ENCODE data around the gene MARCHF11.

The MARCHF11 gene, protein sequence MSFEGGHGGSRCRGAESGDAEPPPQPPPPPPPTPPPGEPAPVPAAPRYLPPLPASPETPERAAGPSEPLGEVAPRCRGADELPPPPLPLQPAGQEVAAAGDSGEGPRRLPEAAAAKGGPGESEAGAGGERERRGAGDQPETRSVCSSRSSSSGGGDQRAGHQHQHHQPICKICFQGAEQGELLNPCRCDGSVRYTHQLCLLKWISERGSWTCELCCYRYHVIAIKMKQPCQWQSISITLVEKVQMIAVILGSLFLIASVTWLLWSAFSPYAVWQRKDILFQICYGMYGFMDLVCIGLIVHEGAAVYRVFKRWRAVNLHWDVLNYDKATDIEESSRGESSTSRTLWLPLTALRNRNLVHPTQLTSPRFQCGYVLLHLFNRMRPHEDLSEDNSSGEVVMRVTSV

DNA sequence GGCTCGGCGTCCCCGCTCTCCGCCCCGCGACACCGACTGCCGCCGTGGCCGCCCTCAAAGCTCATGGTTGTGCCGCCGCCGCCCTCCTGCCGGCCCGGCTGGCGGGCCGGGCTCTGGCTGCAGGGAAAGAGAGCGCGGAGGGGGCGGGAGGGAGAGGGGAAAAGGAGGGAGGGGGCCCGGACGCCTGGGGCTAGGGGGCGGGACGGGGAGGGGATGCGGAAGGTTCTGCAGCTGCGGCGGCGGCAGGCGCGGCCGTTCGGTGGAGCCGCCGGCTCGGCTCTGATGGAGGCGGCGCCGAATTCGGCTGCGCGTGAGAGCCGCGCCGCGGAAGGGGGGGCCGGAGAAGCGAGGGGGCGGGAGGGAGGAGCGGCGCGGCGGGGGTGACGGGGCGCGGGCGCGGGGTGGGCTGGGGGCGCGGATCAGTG lies at the start of gene MARCHF11:
Gene MARCHF11 (minus strand): TSS at position 281 of the 425 bp plus-strand sequence. CDS start 216 bp downstream, at position 65.
- TF ChIP-seq ZFX (IDR thresholded peaks at IDR 0.05; ENCODE audit: borderline replicate concordance), result no peak
- TF ChIP-seq, protein P1, sequence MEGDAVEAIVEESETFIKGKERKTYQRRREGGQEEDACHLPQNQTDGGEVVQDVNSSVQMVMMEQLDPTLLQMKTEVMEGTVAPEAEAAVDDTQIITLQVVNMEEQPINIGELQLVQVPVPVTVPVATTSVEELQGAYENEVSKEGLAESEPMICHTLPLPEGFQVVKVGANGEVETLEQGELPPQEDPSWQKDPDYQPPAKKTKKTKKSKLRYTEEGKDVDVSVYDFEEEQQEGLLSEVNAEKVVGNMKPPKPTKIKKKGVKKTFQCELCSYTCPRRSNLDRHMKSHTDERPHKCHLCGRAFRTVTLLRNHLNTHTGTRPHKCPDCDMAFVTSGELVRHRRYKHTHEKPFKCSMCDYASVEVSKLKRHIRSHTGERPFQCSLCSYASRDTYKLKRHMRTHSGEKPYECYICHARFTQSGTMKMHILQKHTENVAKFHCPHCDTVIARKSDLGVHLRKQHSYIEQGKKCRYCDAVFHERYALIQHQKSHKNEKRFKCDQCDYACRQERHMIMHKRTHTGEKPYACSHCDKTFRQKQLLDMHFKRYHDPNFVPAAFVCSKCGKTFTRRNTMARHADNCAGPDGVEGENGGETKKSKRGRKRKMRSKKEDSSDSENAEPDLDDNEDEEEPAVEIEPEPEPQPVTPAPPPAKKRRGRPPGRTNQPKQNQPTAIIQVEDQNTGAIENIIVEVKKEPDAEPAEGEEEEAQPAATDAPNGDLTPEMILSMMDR (IDR thresholded peaks at IDR 0.05), result no peak
- H3K27ac ChIP-seq, result no peak within 1 kb of the TSS

DNA sequence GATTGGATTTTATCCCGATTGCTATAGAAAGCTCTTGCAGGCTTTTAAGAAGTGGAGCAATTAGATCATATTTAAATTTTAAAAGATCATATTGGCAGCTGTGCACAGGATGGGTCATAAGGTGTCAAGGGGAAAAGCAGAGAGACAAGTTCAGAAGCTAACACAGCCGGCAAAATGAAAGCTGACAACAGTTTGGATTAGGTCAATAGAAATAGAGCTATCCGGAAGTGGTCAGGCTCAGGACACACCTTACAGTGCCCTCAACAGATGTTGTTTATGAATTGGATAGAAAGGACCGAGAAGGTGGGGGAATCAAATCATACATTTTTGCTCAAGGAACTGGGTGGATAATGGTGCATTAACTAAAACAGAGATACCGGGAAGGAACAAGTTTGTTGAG lies 46.3 kb upstream of the MARCHF11 start:
- no peak overlapping the region for H3K27ac ChIP-seq

DNA sequence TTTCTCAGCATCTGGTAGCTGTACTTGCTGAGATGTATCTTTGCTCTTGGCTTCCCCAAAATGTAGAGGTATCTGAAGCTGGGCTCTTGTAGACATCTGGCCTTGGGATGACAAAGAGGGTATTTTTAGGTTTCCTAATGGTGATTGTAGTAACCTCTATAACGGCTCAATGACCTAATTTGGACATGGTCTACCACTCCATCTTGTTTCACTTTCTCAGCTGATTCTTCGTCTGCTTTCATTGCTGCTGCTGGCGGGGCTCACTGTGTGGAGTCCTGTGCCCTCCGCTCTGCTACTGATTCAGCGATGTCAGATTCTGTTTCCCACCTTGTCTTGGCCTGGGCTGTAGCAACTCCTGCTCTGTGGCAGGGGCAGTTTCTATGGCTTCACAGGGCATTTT lies 12.7 kb upstream of the MARCHF11 start:
- TF ChIP-seq, protein P1 (IDR thresholded peaks at IDR 0.05), result no peak
- no peak for TF ChIP-seq ZFX (IDR thresholded peaks at IDR 0.05; ENCODE audit: borderline replicate concordance)

More for the DNA sequence above, 46.3 kb upstream of the MARCHF11 start:
- TF ChIP-seq ZFX (IDR thresholded peaks at IDR 0.05; ENCODE audit: borderline replicate concordance), result no peak

DNA sequence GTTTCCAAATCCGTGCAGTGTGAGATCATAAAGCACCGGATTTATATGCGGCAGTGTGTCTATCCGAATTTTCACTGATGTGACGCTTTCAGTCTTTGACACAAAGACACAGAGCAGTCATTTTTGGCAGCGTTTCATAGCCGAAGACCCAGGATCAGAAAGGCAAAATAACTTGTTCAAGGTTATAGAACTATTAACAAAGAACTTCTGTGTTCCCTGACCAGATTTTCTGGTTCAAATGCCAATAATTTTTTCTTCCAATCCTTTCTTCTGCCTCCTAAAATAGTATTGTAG lies 1.1 kb upstream of the MARCHF11 start:
- no peak overlapping the region for H3K27ac ChIP-seq
- TF ChIP-seq, protein P1 (IDR thresholded peaks at IDR 0.05), result no peak
- TF ChIP-seq ZFX (IDR thresholded peaks at IDR 0.05; ENCODE audit: borderline replicate concordance), result no peak

More for the DNA sequence above, 12.7 kb upstream of the MARCHF11 start:
- no peak overlapping the region for H3K27ac ChIP-seq

DNA sequence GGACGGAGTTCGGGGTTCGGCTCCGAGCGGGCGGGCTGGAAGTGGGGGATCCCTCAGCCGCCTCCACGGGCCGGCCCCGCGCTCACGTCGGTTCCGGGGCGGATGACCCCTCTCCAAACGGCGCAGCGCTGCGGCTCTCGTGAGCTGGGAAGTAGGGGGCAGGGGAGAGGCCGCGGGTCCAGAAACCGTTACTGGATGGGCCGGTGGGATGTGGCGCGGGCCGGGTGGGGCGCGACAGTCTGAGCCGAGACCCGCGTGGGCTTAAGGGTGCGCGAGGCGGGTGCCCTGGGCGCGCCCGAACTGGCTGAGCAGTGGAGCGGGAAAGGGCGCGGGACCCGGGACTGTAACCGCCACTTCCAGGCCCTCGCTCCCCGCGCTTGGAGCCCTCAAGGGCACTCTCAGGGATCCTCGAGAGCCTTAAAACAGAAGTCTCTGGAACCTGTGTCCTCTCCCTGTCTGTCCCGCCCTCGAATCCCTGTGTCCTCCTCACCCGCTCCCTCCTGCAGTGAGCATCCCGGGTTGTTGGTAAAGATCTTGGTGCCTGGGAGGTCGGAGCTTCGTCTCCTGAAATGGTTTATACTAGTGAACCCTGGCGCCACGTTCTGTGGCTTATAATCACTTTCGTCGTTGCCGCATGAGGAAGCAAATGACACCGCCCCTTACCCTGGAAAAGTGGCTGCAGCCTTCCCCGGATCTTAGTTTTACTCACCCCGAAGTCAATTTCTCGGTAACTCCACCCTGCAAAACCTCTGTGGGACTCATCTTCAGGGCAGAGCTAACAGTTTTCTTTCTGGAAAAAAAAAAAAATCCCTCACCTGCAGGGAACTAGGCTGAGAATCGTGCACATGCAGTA lies 571 bp upstream of the MARCHF11 start:
- TF ChIP-seq ZFX (IDR thresholded peaks at IDR 0.05; ENCODE audit: borderline replicate concordance), result no peak
- TF ChIP-seq, protein P1 (IDR thresholded peaks at IDR 0.05), result no peak
- H3K27ac ChIP-seq, result no peak overlapping the region

DNA sequence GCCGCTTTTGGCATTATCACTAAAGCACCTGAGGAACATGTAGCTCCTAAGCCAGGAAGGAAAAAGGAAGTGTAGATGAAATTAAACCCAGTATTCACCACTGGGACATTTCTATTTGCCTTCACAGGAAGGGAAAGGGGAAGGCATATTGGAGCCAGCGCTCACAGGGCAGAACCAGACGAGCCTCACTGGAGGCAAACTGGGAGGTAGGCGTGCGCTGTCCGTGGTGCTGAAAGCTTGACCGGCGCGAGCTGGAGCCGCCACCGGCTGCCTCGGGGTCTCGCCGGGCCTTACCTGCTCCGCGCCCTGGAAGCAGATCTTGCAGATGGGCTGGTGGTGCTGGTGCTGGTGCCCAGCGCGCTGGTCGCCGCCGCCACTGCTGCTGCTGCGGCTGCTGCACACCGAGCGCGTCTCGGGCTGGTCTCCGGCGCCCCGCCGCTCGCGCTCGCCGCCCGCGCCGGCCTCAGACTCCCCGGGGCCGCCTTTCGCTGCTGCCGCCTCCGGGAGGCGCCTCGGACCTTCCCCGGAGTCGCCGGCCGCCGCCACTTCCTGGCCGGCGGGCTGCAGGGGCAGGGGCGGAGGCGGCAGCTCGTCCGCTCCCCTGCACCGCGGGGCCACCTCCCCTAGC lies 732 bp downstream of the MARCHF11 start:
- no peak overlapping the region for H3K27ac ChIP-seq
- TF ChIP-seq ZFX (IDR thresholded peaks at IDR 0.05; ENCODE audit: borderline replicate concordance), result no peak
- TF ChIP-seq, protein P1 (IDR thresholded peaks at IDR 0.05), result peak; percentile 36

DNA sequence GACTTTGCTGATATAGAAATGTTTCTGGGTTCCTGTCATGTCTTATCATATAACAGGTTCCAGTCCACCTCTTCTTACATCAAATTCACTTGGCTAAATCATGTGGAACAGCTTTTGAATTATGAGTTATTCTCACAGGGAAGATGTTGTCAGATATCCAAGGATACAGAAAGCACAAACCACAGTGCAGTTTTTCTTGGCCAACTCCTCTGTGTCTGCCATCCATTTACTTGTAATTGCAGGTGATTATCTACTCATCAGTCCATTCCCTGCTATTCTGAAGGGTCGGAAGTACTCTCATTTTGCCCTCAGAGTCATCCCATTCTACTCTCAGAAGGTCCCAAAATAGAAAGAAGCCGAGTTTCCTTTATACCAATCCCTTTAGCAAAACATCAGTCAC lies 10.0 kb downstream of the MARCHF11 start:
- no peak for TF ChIP-seq ZFX (IDR thresholded peaks at IDR 0.05; ENCODE audit: borderline replicate concordance)
- TF ChIP-seq, protein P1 (IDR thresholded peaks at IDR 0.05), result no peak
- no peak overlapping the region for H3K27ac ChIP-seq
